Measurements from ENCODE around the gene NFIB. TPM values are rescaled to one million over a fixed set of nuclear protein-coding genes. Genes with fewer than 3 reads are reported as not detected.

Gene NFIB
- total RNA-seq, 1 donor from 2014 or later = 2.4 TPM

GRCh38 chr9:14062586-14063221, 251.2 kb downstream of the NFIB start:
- DNase-seq (ENCODE audit: low read depth) = no peak
- H3K4me3 ChIP-seq (ENCODE audit: low read depth, low read length) = no peak overlapping the region
- no peak for TF ChIP-seq CTCF (conservative IDR thresholded peaks at IDR 0.05; ENCODE audit: low read depth, low read length)

GRCh38 chr9:14061936-14062585, 251.9 kb downstream of the NFIB start:
- no peak for TF ChIP-seq CTCF (conservative IDR thresholded peaks at IDR 0.05; ENCODE audit: low read depth, low read length)
- DNase-seq (ENCODE audit: low read depth) = no peak
- no peak overlapping the region for H3K4me3 ChIP-seq (ENCODE audit: low read depth, low read length)

GRCh38 chr9:14058325-14058688, 255.6 kb downstream of the NFIB start:
- no peak overlapping the region for H3K4me3 ChIP-seq (ENCODE audit: low read depth, low read length)
- TF ChIP-seq CTCF (conservative IDR thresholded peaks at IDR 0.05; ENCODE audit: low read depth, low read length) = no peak
- no peak for DNase-seq (ENCODE audit: low read depth)

DNA sequence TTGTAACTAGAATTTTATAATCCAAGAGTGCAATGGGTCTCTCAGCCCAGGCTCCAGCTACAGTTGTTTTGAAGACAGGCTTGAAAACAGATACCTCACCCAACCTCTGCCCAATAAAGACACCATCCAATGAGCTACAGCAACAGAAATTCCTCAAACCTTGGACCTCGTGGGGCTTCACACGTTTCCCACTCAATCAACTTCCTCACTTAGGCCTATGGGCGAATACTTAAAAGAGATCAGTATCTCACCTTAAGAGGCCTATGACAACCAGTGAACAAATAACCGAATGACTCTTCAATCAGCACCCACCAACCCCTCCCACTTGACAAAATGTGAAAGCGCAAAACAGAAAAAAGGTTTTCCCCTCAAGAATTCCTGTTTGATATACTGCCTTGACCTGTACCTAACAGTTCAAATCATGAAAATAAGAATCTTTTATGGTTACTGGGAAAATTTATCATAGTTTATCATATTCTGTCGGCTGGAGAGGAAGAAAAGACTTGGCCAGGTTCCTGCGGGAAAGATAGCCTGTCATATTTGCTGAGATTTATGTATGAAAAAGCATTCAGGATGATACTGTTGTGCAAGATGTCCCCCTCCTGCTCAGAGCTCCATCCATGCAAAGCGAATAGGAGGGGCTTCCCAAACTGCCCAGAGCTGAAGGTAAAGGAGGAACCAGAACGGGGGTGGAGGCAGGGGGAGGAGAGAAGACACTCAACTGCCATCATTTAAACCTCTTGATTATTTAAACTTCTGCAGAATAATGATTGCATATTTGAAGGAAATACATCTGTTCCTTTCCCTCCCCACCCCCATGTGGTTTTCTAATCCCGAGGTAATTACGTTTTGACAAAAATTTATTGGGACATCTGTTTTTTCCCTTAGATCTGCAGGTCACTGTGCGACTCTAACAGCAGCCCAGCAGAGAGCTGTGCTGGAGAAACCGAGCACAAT, 256.3 kb downstream of the NFIB start:
- H3K4me3 ChIP-seq (ENCODE audit: low read depth, low read length) = no peak overlapping the region
- no peak for DNase-seq (ENCODE audit: low read depth)
- TF ChIP-seq CTCF (conservative IDR thresholded peaks at IDR 0.05; ENCODE audit: low read depth, low read length) = no peak

- no peak for DNase-seq (ENCODE audit: low read depth)
- TF ChIP-seq CTCF (conservative IDR thresholded peaks at IDR 0.05; ENCODE audit: low read depth, low read length) = no peak
- no peak overlapping the region for H3K4me3 ChIP-seq (ENCODE audit: low read depth, low read length)
Observed at GRCh38 chr9:14056316-14056861, 257.6 kb downstream of the NFIB start.

GRCh38 chr9:14054096-14054495, 259.8 kb downstream of the NFIB start:
- no peak for DNase-seq (ENCODE audit: low read depth)
- TF ChIP-seq CTCF (conservative IDR thresholded peaks at IDR 0.05; ENCODE audit: low read depth, low read length) = no peak
- H3K4me3 ChIP-seq (ENCODE audit: low read depth, low read length) = no peak overlapping the region
